ENCODE results near the gene LMOD3. TPM values are rescaled to one million over a fixed set of nuclear protein-coding genes. Genes with fewer than 3 reads are reported as not detected.

LMOD3 gene
- total and polyA plus RNA-seq, 2 of the 8 experiments (the other 6 are each of a cell fraction or from before 2014, with no cell fraction given), result not detected

DNA sequence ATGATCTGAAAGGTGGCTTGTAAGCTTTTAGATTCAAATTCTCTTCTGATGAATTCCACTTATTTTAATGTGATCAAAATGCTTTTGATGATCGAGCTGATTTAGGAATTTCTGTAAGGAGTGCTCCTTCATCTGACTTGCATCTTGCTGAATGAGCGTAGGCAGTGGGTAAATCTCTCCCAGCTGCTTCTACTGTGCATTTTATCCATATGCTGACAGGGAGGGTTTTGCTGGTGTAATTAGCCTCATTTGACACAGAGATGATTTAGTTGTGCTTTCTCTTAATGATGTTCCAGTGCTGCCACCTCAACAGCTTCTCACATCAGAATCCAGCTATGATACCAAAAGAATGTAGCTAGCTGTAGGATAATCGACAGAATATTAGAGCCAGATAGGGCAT is 3.8 kb upstream of the LMOD3 start (continued):
- TF ChIP-seq, protein P1, sequence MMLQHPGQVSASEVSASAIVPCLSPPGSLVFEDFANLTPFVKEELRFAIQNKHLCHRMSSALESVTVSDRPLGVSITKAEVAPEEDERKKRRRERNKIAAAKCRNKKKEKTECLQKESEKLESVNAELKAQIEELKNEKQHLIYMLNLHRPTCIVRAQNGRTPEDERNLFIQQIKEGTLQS (IDR thresholded peaks at IDR 0.05; ENCODE audit: insufficient read depth, low read depth, low read length), result no peak
- TF ChIP-seq CREB1 (IDR thresholded peaks at IDR 0.05), result no peak
- TF ChIP-seq TAF7 (optimal IDR thresholded peaks at IDR 0.05; ENCODE audit: borderline replicate concordance, low read depth, low read length), result no peak

All from H1 (cell line).